ENCODE results near the gene SOD3.

The SOD3 gene

GRCh38 chr4:24794916-24795665 is at the start of gene SOD3:
Gene SOD3, plus strand, starts transcription at chr4:24795573. Its CDS starts 3,949 bp downstream, at chr4:24799522.
- DNase-seq (ENCODE audit: low spot score): peak; percentile 76

GRCh38 chr4:24747234-24747975 is 48.0 kb upstream of the SOD3 start:
- DNase-seq (ENCODE audit: low spot score): no peak

GRCh38 chr4:24748023-24748422 is 47.4 kb upstream of the SOD3 start:
- no peak for DNase-seq (ENCODE audit: low spot score)

- no peak for DNase-seq (ENCODE audit: low spot score)
These were observed 46.5 kb upstream of the SOD3 start for GRCh38 chr4:24748758-24749350.

GRCh38 chr4:24750106-24750505 is 45.3 kb upstream of the SOD3 start:
- DNase-seq (ENCODE audit: low spot score): no peak

- no peak for DNase-seq (ENCODE audit: low spot score)
These were observed 43.3 kb upstream of the SOD3 start for GRCh38 chr4:24751926-24752539.

- DNase-seq (ENCODE audit: low spot score): no peak
These were observed 41.9 kb upstream of the SOD3 start for GRCh38 chr4:24753519-24753918.

GRCh38 chr4:24754571-24754970 is 40.8 kb upstream of the SOD3 start:
- no peak for DNase-seq (ENCODE audit: low spot score)

- no peak for DNase-seq (ENCODE audit: low spot score)
These were observed 31.6 kb upstream of the SOD3 start for GRCh38 chr4:24763631-24764297.

GRCh38 chr4:24764345-24764744 is 31.0 kb upstream of the SOD3 start:
- DNase-seq (ENCODE audit: low spot score): no peak

- no peak for DNase-seq (ENCODE audit: low spot score)
These were observed 29.9 kb upstream of the SOD3 start for GRCh38 chr4:24765376-24765988.

- no peak for DNase-seq (ENCODE audit: low spot score)
These were observed 27.4 kb upstream of the SOD3 start for GRCh38 chr4:24768006-24768405.

GRCh38 chr4:24768604-24769003 is 26.8 kb upstream of the SOD3 start:
- no peak for DNase-seq (ENCODE audit: low spot score)

- no peak for DNase-seq (ENCODE audit: low spot score)
These were observed 25.8 kb upstream of the SOD3 start for GRCh38 chr4:24769571-24769970.

GRCh38 chr4:24770032-24770584 is 25.3 kb upstream of the SOD3 start:
- DNase-seq (ENCODE audit: low spot score): no peak

GRCh38 chr4:24770667-24771066 is 24.7 kb upstream of the SOD3 start:
- no peak for DNase-seq (ENCODE audit: low spot score)

- no peak for DNase-seq (ENCODE audit: low spot score)
These were observed 24.1 kb upstream of the SOD3 start for GRCh38 chr4:24771241-24771640.

GRCh38 chr4:24772061-24772705 is 23.2 kb upstream of the SOD3 start:
- DNase-seq (ENCODE audit: low spot score): no peak

- no peak for DNase-seq (ENCODE audit: low spot score)
These were observed 22.4 kb upstream of the SOD3 start for GRCh38 chr4:24772952-24773351.

- no peak for DNase-seq (ENCODE audit: low spot score)
These were observed 20.9 kb upstream of the SOD3 start for GRCh38 chr4:24774452-24774851.
